Measurements from ENCODE around the gene MCCC1.

GRCh38 chr3:183018421-183019192, 80.7 kb downstream of the MCCC1 start:
- TF ChIP-seq POLR2A (IDR thresholded peaks at IDR 0.05; ENCODE audit: low read length) (no peak), GATA1 (IDR thresholded peaks at IDR 0.05; ENCODE audit: low read depth, low read length) (no peak)
